DMS 273 treated with DMSO at 0.1 percent for 48 hours (cell line): ENCODE results near the gene LHFPL6.

Source experiments
- DNase-seq: peaks from one replicate; lab custom pipeline; 2025; lab: John Stamatoyannopoulos, UW

Gene LHFPL6

GRCh38 chr13:39379667-39380655, 223.0 kb downstream of the LHFPL6 start:
- no peak for DNase-seq

GRCh38 chr13:39379118-39379517, 223.9 kb downstream of the LHFPL6 start:
- no peak for DNase-seq

GRCh38 chr13:39378306-39378705, 224.7 kb downstream of the LHFPL6 start:
- DNase-seq = no peak

DNA sequence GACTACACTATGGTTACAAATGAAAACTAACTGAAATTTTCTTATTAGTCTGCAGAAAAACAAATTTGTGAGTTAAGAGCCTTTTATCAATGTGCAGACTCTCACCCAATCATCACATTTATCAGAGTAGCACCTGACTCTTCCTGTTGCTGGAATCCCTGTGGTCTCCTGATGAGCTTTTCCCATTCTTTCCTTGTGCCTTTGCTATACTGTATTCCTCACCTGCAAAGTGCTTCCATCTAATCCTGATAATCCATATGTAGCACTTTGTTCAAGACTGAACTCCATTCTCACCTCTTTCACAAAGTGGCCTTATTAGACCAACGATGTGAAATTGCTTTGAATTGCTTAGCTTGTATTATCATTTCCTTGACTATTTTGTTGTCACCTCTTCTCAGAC, 225.3 kb downstream of the LHFPL6 start:
- no peak for DNase-seq

GRCh38 chr13:39376076-39376475, 226.9 kb downstream of the LHFPL6 start:
- DNase-seq = no peak

- DNase-seq = no peak
Observed at GRCh38 chr13:39375601-39376000, 227.4 kb downstream of the LHFPL6 start.

DNA sequence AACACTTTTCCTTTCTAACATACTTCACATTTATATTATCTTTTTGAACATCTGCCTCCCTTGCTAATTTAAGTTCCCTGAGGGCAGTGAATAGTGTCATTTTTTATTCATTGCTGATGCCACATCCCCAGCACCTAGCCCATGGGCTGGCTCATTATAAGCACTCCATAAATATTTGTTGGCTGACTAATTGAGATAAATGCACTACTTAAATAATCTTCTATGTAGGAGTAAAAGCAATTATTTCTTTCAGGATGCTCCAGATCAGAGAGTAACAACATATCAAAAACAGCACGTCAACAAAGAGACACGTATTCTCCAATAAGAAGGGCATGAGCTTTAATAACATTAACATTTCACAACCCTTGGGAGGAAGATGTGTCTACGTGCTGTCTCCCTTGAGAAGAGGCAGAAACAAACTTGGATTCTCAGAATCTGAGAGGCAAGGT, 228.2 kb downstream of the LHFPL6 start:
- no peak for DNase-seq

- DNase-seq = no peak
Observed at GRCh38 chr13:39373145-39373544, 229.8 kb downstream of the LHFPL6 start.

GRCh38 chr13:39371706-39372105, 231.3 kb downstream of the LHFPL6 start:
- DNase-seq = no peak

DNA sequence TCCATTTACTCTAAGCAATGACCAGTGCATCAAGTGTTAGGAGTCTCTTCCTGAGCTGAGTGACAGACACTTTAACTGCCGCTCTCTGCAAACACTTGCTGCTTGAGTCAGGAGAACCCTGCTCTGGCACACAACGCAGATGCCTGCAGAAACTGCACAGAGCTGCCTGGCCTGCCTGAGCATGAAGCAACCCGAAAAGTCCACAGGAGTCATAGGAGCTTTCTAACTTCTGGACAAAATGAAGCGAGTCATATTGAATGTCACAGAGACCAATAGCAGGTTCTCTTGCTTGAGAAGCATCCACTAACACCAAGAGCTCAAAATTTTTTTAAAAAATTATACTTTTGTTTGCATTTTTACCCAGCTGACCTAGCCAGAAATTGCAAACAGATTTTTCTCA, 232.4 kb downstream of the LHFPL6 start:
- DNase-seq = no peak

GRCh38 chr13:39370048-39370447, 232.9 kb downstream of the LHFPL6 start:
- DNase-seq = no peak

DNA sequence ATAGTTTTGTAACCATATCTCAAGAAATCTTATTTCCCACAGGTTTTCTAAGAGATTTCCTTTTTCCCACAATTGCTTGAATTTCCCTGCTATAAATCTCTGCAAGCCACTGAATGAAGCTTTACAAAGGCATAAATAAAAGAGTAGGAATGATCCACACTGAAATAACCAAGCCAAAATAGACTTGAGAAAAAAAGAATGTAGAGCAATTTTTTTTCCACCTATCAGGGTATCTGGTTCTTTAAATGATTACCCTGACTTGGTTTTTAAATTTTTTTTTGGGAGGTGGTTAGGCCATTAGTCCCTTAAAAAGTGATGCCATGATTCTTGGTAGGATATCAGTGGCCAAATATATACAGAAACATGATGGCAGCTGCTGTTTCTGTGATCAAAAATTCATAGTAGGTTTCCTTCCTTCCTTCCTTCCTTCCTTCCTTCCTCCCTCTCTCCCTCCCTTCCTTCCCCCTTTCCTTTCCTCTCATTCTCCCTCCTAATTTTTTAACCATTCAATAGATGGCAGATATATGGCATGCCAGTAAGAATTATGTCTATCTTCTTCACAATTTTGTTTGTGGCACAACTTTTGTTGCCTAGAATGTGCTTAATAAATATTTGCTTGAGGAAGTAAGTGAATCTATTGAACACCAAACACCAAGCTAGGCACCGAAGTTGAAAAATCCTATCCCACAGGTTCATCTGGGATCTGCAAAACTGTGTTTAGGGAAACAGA, 233.7 kb downstream of the LHFPL6 start:
- no peak for DNase-seq

DNA sequence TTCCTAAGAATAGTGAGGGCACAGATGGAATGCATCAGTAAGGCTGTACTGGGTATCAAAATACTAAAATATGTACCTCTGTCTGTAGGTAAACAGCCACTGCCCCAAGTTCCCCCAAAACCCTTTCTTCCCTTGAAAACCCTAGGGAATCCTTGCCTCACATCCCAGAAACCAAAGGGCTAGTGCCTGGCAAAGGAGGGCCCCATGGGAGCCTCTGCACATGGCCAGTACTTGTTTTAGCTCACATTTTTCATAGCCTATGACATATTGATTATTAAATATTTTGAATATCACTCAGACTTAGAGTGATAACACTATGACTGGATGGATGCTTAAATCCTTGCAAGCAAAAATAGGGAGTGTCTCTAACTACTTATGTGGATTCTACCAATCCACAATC, 237.1 kb downstream of the LHFPL6 start:
- DNase-seq = no peak

DNA sequence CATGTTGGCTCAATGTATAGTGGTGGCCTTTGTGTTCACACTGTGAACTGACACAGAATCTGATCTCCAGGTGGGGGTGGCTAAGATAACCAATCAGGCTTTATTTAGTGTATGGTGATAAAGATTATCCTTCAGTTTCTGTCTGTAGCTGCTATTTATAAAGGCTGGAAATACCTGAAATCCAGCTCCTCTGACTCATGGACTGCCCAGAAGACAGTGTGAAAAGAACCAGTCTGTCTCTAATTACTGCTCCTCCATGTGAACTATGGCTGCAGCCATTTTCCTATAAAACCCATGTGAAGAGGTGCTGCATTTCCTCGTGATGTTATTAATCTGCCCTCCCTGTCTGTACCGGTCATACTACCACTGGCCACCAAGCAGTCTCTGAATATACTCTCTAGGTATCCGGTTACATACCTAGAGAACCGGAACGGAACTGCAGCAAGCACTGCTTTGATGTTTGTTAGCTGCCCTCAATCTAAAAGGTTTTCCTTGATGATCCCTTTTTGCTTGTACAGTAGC, 238.0 kb downstream of the LHFPL6 start:
- DNase-seq = no peak

GRCh38 chr13:39363382-39363772, 239.6 kb downstream of the LHFPL6 start:
- no peak for DNase-seq

DNA sequence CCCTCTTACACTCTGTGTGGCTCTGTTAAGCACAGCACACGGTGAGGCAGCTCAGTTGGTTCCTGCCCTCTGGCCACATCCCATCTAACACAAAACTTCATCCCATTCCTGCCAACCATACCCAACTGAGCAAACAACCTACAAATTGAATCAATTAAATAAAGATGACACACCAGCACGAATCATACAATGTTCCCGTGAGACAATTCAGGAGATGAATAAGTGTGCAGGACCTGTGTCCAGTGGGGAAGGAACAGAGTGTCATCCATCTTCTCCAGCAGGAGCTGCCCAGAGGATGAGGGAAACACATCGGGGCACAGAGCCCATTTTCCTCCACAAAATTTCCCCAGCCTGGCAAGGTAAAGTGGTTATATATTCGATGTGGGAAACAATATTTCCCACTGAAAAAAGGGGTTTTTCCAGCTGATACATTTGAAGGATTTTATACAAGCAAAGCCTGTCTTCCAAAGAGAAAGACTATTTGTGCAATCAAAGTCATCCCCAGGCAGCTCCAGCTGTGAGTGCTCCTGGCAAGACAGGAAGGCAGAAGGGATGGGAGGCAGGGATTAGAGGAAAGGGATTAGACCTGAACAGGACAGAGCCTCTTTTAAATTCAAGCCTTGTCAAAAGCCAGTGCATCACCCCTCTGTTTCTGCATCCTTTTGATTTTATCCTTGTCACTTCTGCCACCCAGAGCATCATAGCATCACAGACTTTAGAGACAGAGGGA, 240.2 kb downstream of the LHFPL6 start:
- DNase-seq = no peak

DNA sequence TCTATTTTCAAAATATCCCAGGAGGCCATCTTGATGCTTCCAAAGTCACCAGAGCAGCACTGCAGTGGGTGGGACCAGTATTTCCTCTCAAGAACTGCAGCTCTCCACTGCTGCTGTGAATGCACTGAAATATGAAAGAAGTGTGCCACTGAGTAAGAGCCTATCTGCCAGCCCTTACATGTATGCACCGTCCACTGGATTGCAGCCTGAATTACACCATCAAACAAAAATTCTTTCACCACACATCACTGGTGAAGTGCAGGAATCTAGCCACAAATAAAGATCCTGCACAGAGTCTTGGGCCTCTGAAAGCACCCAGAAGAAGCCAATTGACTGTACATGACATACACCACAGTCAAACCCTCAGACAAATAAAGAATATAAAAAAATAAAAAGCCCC, 249.0 kb downstream of the LHFPL6 start:
- no peak for DNase-seq

DNA sequence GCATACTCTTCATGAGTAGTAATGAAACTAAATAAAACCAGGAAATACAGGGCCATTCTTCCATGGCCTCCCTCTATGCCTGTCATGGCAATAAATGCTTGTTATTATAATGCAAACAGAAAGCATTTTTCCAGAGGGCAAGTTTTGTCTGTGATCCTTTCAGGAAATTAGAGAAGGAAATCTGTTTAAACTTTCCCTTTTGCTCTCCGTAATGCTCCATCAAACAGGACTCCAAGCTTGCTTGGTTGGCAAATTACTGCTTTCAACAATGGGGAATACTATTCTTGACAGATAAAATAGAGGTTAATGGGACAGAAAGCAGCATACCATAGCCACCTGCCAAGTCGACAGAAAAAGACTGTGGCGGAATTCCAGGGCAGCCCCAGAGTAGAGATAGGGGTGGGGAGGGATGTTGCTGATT, 252.5 kb downstream of the LHFPL6 start:
- no peak for DNase-seq

DNA sequence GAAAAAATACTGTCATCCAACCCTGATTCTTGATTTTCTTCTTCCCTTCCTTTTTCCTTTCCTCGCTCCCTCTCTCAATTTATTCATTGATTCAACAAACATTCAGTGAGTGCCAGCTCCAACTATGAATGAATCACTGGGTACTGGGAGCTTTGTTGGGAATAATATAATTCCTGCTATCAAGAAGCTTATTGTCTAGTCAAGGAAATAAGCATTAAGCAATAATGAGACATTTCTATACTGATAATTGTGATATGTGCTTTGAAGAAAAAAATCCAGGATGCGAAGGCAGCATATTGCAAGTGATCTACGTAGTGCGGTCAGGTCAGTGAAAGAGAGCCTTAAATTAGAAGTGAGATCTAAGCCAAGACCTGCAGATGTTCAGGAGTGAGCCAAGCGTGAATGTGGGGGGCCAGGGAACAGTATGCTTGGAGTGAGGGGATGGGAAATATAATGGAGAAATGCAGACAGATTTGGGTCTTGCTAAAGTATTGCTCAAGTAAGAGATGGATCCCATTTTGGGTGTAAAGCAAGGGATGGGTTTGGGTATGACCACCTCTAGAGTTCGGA, 253.5 kb downstream of the LHFPL6 start:
- no peak for DNase-seq

DNA sequence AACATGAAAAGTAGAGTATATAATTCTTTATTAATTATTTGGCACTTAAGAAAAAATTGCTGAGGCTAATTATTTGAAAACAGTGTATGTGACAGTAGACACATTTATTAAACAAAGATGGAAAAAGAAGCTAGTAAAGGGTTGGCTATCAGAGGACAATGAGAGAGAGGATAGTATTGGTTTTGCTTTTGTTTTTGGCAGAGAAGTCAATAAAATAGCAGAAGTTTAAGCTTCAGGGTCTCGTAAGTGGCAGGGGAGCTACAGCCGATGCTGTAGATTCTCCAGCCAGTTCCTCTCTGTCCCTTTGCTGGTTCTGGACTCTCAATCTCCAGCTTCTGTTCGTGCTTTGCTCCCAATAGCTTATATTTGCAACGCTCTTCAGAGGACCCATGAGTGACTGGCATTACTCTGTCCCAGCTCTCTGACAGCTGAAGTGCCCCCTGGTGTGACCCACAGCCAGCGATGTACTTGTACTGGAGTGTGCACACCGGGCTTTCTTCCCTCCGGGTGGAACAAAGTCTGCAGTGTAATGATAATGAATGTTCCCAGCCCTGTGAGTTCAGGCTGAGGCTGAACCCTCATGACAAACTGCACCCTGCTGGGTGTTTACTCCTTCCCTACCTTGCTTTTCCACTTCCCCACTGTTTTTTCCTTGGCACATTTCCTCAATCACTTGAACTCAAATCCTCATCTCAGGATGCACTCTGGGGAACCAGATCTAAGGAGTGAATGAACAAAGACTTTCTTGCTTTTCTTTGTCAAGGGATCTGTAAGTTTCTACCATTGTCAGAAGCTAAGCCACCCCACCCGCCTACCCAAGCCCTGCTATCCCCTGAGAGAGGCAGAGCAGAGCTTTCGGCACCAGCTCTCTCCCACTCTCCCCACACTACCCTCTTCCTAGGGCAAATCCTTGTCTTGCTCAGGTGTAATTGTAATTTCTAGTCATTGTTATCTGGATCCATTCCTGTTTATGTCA, 254.8 kb downstream of the LHFPL6 start:
- no peak for DNase-seq

GRCh38 chr13:39345982-39346381, 257.0 kb downstream of the LHFPL6 start:
- DNase-seq = no peak
